Spleen (tissue), 7 donors: ENCODE measurements around the gene DHX35.

ENCODE experiments used
- CTCF ChIP-seq, 11 experiments: fragments of 200-600 bp in 7 of 11; fragments of 450-650 bp in 4 of 11; sonication (generic) in 4 of 11; IDR thresholded peaks in 8 of 11; conservative IDR thresholded peaks in 3 of 11; 1 replicate in 7 of 11; 2 replicates in 4 of 11; pipeline versions ENCODE4 v1.4.0 to v1.8.0; 2016 to 2021; ENCODE audit warnings: antibody characterized with exemption in 11 of 11, inconsistent platforms in 4 of 11, mild to moderate bottlenecking in 1 of 11
- POLR2A ChIP-seq, 3 donors: fragments of 450-650 bp; IDR thresholded peaks; one replicate each; pipeline ENCODE4 v1.5.1; 2017; ENCODE audit warnings: antibody characterized with exemption in 3 of 3, mild to moderate bottlenecking in 1 of 3
- POLR2AphosphoS5 ChIP-seq, 3 donors: sonication (generic); formaldehyde crosslinking; IDR thresholded peaks; one replicate each; pipeline ENCODE4 v1.5.1; 2017; ENCODE audit warnings: antibody characterized with exemption in 3 of 3
- donor health status: DM: no; HTN: no; CAD: no; lungs with moderate emphysema.
- donor health status: DM: no; HTN: no; CAD: no.
- donor health status: DM: no; HTN: no; CAD: no.

- TF ChIP-seq POLR2AphosphoS5 (IDR thresholded peaks at IDR 0.05) (no peak), CTCF (IDR thresholded peaks at IDR 0.05 in 8 of 11, conservative IDR thresholded peaks at IDR 0.05 in 3 of 11) (no peak), POLR2A (IDR thresholded peaks at IDR 0.05) (no peak)
Measured at GRCh38 chr20:38970302-38970701, 8.2 kb downstream of the DHX35 start.
